Mononuclear cell (primary cell): ENCODE measurements around the gene MGMT. TPM values are rescaled to one million over a fixed set of nuclear protein-coding genes. Genes with fewer than 3 reads are reported as not detected.

Experiments
- H3K27me3 ChIP-seq: 2 replicates; pipeline ENCODE4 v1.6.0; 2011; ENCODE audit warnings: low read length, control low read depth; ENCODE audit not compliant: insufficient read depth
- H3K4me1 ChIP-seq: 2 replicates; pipeline ENCODE4 v1.5.1; 2011; ENCODE audit warnings: mild to moderate bottlenecking, low read length, control low read depth; ENCODE audit not compliant: insufficient read depth
- H3K4me3 ChIP-seq: 2 replicates; pipeline ENCODE4 v1.5.1; 2011; ENCODE audit warnings: mild to moderate bottlenecking, low read length, moderate library complexity
- H3K9me3 ChIP-seq: 2 replicates; pipeline ENCODE4 v1.5.1; 2011; ENCODE audit warnings: low read depth, mild to moderate bottlenecking, control low read depth, low read length
- total RNA-seq: library from RNA; depleted of rRNA; stranded (reverse); fragments of >200 nt; gene quantifications from one replicate; pipeline ENCODE4 v1.2.3, GENCODE V29; 2012

Gene MGMT
- total RNA-seq, 1 donor, result 10.3 TPM

GRCh38 chr10:129696636-129697035, 229.6 kb downstream of the MGMT start:
- no peaks in the 10 kb centered on the region for H3K4me1 ChIP-seq
- H3K4me3 ChIP-seq, result no peak overlapping the region
- no peaks in the 10 kb centered on the region for H3K9me3 ChIP-seq

DNA sequence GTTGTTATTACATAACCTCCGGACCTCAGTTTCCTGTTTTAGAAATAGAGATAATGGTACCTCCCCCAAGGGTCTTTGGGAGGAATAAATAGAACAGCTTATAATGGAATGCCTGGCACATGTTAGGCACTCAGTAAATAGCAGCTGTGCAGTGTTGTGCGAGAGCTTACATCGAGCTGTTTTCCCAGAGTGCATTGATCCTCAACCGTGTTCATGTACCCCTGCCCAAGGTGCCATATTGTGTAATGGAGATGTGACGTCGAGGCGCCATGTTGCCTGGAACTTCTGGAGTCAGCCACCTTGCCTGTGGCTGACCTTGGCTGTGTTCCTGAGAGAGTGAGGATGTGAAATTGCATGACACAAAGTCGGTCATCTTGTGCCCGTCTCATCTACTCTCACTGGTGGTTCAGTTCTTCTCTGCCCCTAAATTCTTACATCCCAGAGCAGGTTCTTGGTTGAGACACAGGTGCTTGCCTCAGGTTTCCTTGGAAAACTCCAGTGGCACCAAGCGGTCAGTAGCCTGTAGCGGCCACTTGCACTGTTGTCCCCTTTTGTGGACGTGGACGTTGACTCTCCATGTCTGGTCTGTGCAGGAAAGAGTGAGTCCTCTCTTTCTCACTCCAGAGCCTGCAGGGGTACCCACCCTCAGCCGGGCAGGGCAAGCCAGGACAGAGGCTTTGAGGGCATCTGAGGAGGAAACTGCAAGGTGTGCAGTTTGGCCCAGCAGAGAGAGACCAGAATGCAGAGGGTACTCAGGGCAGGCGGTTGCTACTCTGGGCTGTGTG, 230.6 kb downstream of the MGMT start:
- Histone ChIP-seq H3K4me3 (no peak overlapping the region), H3K27me3 (no peaks in the 10 kb centered on the region), H3K9me3 (no peaks in the 10 kb centered on the region), H3K4me1 (no peaks in the 10 kb centered on the region)

More at GRCh38 chr10:129696636-129697035, 229.6 kb downstream of the MGMT start:
- H3K27me3 ChIP-seq, result no peaks in the 10 kb centered on the region

DNA sequence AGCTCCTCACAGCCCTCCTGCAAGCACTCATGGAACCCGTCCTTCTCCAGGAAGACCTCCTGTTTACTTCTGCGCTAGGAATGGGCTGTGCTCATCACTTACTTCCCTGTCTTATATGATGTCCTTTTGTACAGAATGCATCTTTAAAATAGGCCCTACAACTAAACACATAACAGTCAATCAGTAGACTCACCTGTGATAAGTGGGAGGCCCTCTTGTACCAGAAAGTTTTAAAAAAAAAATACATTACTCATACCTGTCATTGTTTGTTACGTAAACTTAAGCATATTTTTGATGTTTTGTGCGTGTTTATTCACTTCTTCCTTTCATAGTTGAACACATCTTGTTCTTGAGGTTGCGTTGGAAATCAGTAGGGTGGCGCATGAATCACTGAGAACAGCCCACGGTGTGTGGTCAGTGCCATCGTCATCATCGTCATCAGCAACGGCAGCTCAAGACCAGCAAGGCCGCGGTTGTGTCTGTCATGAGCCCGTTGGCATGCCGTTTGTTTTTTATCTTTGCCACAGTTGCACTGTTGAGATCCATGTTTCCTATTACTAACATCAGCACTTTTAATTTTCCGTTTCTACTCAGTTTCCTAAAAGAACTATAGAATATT, 232.8 kb downstream of the MGMT start:
- H3K4me1 ChIP-seq, result no peaks in the 10 kb centered on the region

DNA sequence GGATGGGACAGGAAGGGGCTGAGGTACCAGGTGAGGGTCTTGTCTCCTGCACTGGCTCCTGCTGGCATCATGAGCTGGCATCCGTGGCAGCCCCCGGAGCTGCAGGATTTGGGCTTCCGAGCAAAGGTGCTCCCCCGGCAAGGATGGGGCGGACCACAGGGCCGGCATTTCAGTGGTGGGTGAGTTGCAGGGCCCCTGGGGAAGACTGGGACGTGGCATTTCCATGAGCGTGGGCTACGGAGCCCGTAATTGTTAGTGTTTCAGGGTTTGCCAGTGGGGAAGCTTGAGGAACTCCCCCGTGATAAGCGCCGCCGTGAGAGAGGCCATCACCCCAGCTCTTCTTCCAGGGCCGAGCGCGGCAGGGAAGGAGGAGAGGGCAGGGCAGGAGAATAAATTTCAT, 235.6 kb downstream of the MGMT start:
- H3K27me3 ChIP-seq, result no peaks in the 10 kb centered on the region
- H3K9me3 ChIP-seq, result no peaks in the 10 kb centered on the region
- no peak overlapping the region for H3K4me3 ChIP-seq

More for the DNA sequence above, 232.8 kb downstream of the MGMT start:
- H3K27me3 ChIP-seq, result no peaks in the 10 kb centered on the region
- no peak overlapping the region for H3K4me3 ChIP-seq
- no peaks in the 10 kb centered on the region for H3K9me3 ChIP-seq

GRCh38 chr10:129703287-129704137, 236.5 kb downstream of the MGMT start:
- Histone ChIP-seq H3K4me1 (no peaks in the 10 kb centered on the region), H3K27me3 (no peaks in the 10 kb centered on the region), H3K9me3 (no peaks in the 10 kb centered on the region), H3K4me3 (no peak overlapping the region)

More for the DNA sequence above, 235.6 kb downstream of the MGMT start:
- no peaks in the 10 kb centered on the region for H3K4me1 ChIP-seq

GRCh38 chr10:129704225-129704624, 237.2 kb downstream of the MGMT start:
- Histone ChIP-seq H3K9me3 (no peaks in the 10 kb centered on the region), H3K27me3 (no peaks in the 10 kb centered on the region), H3K4me3 (no peak overlapping the region), H3K4me1 (no peaks in the 10 kb centered on the region)

DNA sequence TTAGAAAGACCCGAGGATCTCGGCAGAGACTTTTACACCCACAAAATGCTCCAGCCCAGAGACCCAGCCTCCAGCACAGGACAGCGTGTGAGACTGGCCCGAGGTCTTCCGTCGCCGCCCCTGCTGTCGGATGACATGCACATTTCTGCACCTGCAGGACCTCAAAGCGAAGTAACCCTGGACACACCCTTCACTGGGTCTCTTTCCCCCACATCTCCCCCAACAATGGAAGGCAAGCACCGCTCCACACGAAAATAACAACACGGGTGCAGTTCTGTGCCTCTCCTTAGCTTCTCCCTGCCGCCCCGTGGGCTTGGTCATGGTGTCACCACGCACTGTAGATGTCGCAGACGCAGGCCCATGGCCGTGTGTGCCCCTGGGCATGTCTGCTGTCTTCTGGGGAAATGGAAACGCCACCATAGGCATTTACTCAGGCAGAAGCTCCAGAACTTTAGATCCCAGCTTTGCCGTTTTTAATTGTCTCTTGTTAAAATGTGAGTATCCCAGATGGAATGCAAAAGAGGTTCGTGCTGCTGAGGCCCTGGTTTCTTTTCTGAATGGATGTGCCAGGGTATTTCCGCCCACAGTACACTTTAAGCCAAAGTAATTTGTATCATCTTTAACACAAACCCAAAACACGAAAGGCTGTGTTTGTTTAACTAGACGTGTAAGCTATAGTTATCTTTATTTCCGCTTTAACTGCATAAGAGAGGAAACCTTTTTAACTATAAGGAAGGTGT, 237.9 kb downstream of the MGMT start:
- Histone ChIP-seq H3K4me3 (no peak overlapping the region), H3K9me3 (no peaks in the 10 kb centered on the region), H3K27me3 (no peaks in the 10 kb centered on the region), H3K4me1 (no peaks in the 10 kb centered on the region)

DNA sequence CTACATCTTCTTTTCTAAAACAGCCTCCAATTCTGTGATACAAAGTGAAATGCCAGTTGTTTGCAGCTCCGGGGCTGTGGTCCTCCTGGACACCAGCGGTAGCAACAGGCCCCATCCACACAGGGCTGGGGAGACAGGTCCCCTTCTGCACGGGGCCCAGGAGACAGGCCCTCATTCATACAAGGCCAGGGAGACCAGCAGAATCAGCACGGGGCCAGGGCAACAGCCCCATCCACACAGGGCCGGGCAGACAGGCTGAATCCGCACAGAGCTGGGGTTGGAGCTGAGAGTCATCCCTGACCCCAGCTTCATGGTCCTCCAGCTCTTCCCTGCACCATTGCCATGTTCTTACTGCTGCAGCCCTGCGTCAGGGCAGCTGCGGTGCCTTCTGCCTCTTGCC, 238.6 kb downstream of the MGMT start:
- no peak overlapping the region for H3K4me3 ChIP-seq
- H3K4me1 ChIP-seq, result no peaks in the 10 kb centered on the region
- H3K27me3 ChIP-seq, result no peaks in the 10 kb centered on the region
- no peaks in the 10 kb centered on the region for H3K9me3 ChIP-seq

DNA sequence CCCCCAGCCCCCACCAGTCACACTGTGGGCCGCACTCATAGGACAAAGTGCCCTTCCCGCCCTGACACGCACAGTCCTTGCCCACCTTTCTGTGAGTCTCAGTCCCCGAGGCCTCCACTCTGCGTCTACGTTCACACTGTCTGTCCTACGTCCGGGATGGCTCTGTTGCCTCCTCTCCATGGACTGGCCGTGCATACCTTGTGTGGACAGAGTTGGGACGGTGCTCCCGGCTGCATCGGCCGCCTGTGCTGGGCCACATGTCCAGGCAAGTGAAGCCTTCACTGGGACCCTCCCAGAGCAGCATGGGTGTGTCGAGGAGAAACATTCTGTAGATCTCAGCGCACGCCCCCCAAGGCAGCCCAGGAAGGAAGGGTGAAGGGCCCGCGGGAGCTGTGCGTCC, 239.0 kb downstream of the MGMT start:
- H3K9me3 ChIP-seq, result no peaks in the 10 kb centered on the region
- no peaks in the 10 kb centered on the region for H3K4me1 ChIP-seq
- H3K4me3 ChIP-seq, result no peak overlapping the region
- no peaks in the 10 kb centered on the region for H3K27me3 ChIP-seq

DNA sequence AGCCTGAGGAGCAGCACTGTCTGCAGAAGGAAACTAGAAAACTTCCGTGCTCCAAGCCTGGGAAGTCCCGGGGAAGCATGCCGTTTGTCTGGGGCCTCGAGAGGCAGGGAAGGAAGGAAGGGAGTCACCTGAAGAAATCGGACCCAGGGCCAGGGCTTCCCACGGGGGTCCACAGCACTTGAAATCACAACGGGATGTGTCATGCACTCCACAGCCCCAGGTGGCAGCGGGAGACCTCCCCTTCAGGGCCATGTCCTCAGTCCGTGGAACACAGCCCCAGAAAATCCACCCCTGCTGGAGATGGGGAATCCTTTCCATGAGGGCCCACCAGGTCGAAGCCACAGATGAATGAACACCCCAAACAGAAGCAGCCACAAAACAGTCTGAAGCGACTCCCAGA, 239.5 kb downstream of the MGMT start:
- H3K4me3 ChIP-seq, result no peak overlapping the region
- no peaks in the 10 kb centered on the region for H3K27me3 ChIP-seq
- no peaks in the 10 kb centered on the region for H3K9me3 ChIP-seq
- no peaks in the 10 kb centered on the region for H3K4me1 ChIP-seq

GRCh38 chr10:129707406-129708388, 240.7 kb downstream of the MGMT start:
- Histone ChIP-seq H3K4me3 (no peak overlapping the region), H3K9me3 (no peaks in the 10 kb centered on the region), H3K27me3 (no peaks in the 10 kb centered on the region), H3K4me1 (no peaks in the 10 kb centered on the region)

GRCh38 chr10:129709101-129709500, 242.1 kb downstream of the MGMT start:
- Histone ChIP-seq H3K27me3 (no peaks in the 10 kb centered on the region), H3K9me3 (no peaks in the 10 kb centered on the region), H3K4me1 (no peaks in the 10 kb centered on the region), H3K4me3 (no peak overlapping the region)

DNA sequence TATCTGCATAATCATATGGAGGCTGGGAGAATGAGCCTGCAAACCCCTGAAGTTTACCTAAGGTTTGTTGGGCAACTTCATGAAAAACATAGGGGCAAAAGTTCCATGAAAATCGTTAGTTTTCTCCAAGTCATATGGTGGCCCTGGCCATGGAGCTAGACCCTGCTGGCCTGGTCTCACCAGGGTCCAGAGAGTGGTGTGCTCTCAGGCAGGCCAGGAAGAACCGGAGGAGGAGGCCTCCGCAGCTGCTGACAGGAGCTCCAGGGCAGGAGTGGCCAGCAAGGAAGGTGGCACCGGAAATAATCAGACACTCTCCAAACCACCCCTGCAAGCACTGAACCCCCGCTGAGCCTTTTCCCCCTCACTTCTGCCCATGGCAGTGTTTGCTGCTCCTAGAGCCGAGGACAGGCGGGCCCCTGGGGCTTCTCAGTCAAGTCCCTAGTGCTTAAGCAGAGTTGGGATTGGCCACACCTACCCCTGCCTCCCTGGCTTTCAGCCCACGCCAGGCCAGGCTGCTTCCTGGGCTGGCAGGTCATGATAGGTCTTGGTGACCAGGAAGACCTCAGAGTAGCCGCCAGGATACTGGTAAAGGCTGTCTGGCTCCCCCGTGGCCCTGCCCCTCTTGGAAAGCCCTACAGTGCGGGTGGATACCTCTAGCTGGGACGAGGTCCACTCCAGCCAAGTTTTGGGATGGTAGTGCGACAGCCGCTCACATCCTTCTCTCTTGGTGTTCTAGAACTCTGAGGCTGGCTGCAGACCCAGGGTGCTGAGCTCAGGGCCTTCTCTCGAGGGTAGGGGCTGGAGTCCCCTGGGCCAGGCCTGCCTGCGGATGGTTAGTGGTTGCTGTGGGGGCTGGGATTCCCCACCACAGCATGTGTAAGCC, 242.8 kb downstream of the MGMT start:
- Histone ChIP-seq H3K27me3 (no peaks in the 10 kb centered on the region), H3K9me3 (no peaks in the 10 kb centered on the region), H3K4me3 (no peak overlapping the region), H3K4me1 (no peaks in the 10 kb centered on the region)
